ENCODE results near the gene MDC1. TPM values are rescaled to one million over a fixed set of nuclear protein-coding genes. Genes with fewer than 3 reads are reported as not detected.
"Not testable (repeated sequence)": the region's sequence is repeated elsewhere in the genome, so short reads cannot be mapped to it uniquely, and the experiment has no call there.

MDC1 gene
- total RNA-seq: 58.5 and 67.6 TPM in 2 replicates
- long read RNA-seq, partial matches to known transcripts: 10 of 12 reads
- long read RNA-seq, other reads (novel, unspliced or antisense): 2 of 12 reads

GRCh38 chr6:30717129-30717844, at the start of gene MDC1:
MDC1 (minus strand) TSS chr6:30717281; CDS start chr6:30715175, 2,106 bp downstream.
- peak; percentile 95 for DNase-seq (ENCODE audit: low spot score, unreplicated experiment)

GRCh38 chr6:30766461-30767157, 49.5 kb upstream of the MDC1 start:
- peaks cover 46% of the 10 kb centered on the region for H3K4me1 Mint-ChIP-seq (ENCODE audit: low read depth)
- no peak for DNase-seq (ENCODE audit: low spot score, unreplicated experiment)
- no peaks in the 10 kb centered on the region for H3K27me3 Mint-ChIP-seq
- H3K4me3 Mint-ChIP-seq (ENCODE audit: low read depth): no peak overlapping the region
- no peaks in the 10 kb centered on the region for H3K9me3 Mint-ChIP-seq (ENCODE audit: low read depth)
- H3K27ac Mint-ChIP-seq: peak overlapping the region; percentile 71
- TF ChIP-seq CTCF (IDR thresholded peaks at IDR 0.05; ENCODE audit: unreplicated experiment): no peak
- H3K36me3 Mint-ChIP-seq (ENCODE audit: insufficient read depth): no peaks in the 10 kb centered on the region

More at GRCh38 chr6:30717129-30717844, at the start of gene MDC1:
- peaks cover 26% of the 10 kb centered on the region for H3K4me1 Mint-ChIP-seq (ENCODE audit: low read depth)
- peak within 1 kb of the TSS; percentile 99 for H3K27ac Mint-ChIP-seq
- H3K27me3 Mint-ChIP-seq: no peaks in the 10 kb centered on the region
- H3K36me3 Mint-ChIP-seq (ENCODE audit: insufficient read depth): peaks cover 30% of the 10 kb centered on the region
- H3K4me3 Mint-ChIP-seq (ENCODE audit: low read depth): peak within 1 kb of the TSS; percentile 99
- peak; percentile 39 for TF ChIP-seq CTCF (IDR thresholded peaks at IDR 0.05; ENCODE audit: unreplicated experiment)
- peaks cover 3% of the 10 kb centered on the region for H3K9me3 Mint-ChIP-seq (ENCODE audit: low read depth)

GRCh38 chr6:30765495-30765894, 48.4 kb upstream of the MDC1 start:
- not testable (repeated sequence) for H3K9me3 Mint-ChIP-seq (ENCODE audit: low read depth); H3K4me3 Mint-ChIP-seq (ENCODE audit: low read depth); H3K27me3 Mint-ChIP-seq; DNase-seq (ENCODE audit: low spot score, unreplicated experiment); H3K36me3 Mint-ChIP-seq (ENCODE audit: insufficient read depth)
- peaks cover 46% of the 10 kb centered on the region for H3K4me1 Mint-ChIP-seq (ENCODE audit: low read depth)
- H3K27ac Mint-ChIP-seq: peak overlapping the region; percentile 81

GRCh38 chr6:30764490-30765043, 47.5 kb upstream of the MDC1 start:
- H3K4me3 Mint-ChIP-seq (ENCODE audit: low read depth): peak overlapping the region; percentile 51
- not testable (repeated sequence) for H3K9me3 Mint-ChIP-seq (ENCODE audit: low read depth); DNase-seq (ENCODE audit: low spot score, unreplicated experiment); H3K36me3 Mint-ChIP-seq (ENCODE audit: insufficient read depth); H3K27me3 Mint-ChIP-seq
- peak overlapping the region; percentile 94 for H3K27ac Mint-ChIP-seq
- peaks cover 43% of the 10 kb centered on the region for H3K4me1 Mint-ChIP-seq (ENCODE audit: low read depth)

- Mint-ChIP-seq H3K4me1 (ENCODE audit: low read depth) (peaks cover 44% of the 10 kb centered on the region), H3K36me3 (ENCODE audit: insufficient read depth) (no peaks in the 10 kb centered on the region), H3K27me3 (no peaks in the 10 kb centered on the region), H3K27ac (peak overlapping the region; percentile 94), H3K4me3 (ENCODE audit: low read depth) (peak overlapping the region; percentile 51), H3K9me3 (ENCODE audit: low read depth) (no peaks in the 10 kb centered on the region)
- peak; percentile 28 for TF ChIP-seq CTCF (IDR thresholded peaks at IDR 0.05; ENCODE audit: unreplicated experiment)
- DNase-seq (ENCODE audit: low spot score, unreplicated experiment): no peak
Measured at GRCh38 chr6:30763618-30764489, 46.8 kb upstream of the MDC1 start.

Measured in progenitor cell of endocrine pancreas (in vitro differentiated cells).